Mucosa of descending colon (tissue), 3 donors: Measurements from ENCODE around the gene PFKFB1. TPM values are rescaled to one million over a fixed set of nuclear protein-coding genes. Genes with fewer than 3 reads are reported as not detected.

Source experiments
- ATAC-seq: fragments of 200-7000 bp; cut with Tn5 transposase; one replicate; pipeline ENCODE4 v1.9.1; 2020; ENCODE audit warnings: mild to moderate bottlenecking, moderate library complexity
- DNase-seq, 3 donors: peaks; one replicate each; pipeline ENCODE4 v3.0.0-alpha.2; 2020
- H3K36me3 ChIP-seq: fragments of 200-600 bp; one replicate; pipeline ENCODE4 v1.8.0; 2021; ENCODE audit warnings: low read depth, mild to moderate bottlenecking
- H3K4me1 ChIP-seq: fragments of 200-600 bp; one replicate; pipeline ENCODE4 v1.8.0; 2021; ENCODE audit warnings: low read depth, mild to moderate bottlenecking
- H3K4me3 ChIP-seq: fragments of 200-600 bp; one replicate; pipeline ENCODE4 v1.8.0; 2021; ENCODE audit warnings: mild to moderate bottlenecking
- H3K9me3 ChIP-seq: fragments of 200-600 bp; one replicate; pipeline ENCODE4 v1.8.0; 2021; ENCODE audit warnings: mild to moderate bottlenecking
- CTCF ChIP-seq: fragments of 200-600 bp; IDR thresholded peaks from one replicate; pipeline ENCODE4 v1.8.0; 2022; ENCODE audit warnings: antibody characterized with exemption, mild to moderate bottlenecking
- intact Hi-C, 2 donors: fragments of 100-400 bp; cut with DNase I in 1 of 2; cut with micrococcal nuclease in 1 of 2; formaldehyde crosslinking; loops; one replicate each; pipeline versions ENCODE4 v1.11.0 to v1.11.1; 2022; cut with DNase I, micrococcal nuclease
- long read RNA-seq, 2 donors: library from polyadenylated mRNA; unstranded; transcript quantifications; one replicate each; pipeline ENCODE4 v2.0.0, GENCODE V29; 2019 to 2021
- total RNA-seq, 3 donors: library from RNA; stranded (reverse); fragmentation: NEBNext Ultra II Directional in 2 of 3; extraction: Animal tissue kit (Norgen Biotek cat#: 25700) in 2 of 3; gene quantifications; one replicate each; pipeline versions ENCODE4 v1.2.1 to v1.2.4, GENCODE V29; 2021 to 2023
- donor health status: DM: no; HTN: no; CAD: no; lungs with moderate emphysema.
- donor health status: DM: no; HTN: no; CAD: no.
- donor health status: DM: no; HTN: yes; CAD: no.

The PFKFB1 gene
- total RNA-seq = under 1 TPM in 2 of 3 donors, not detected in 1; 0.19 to 0.29 TPM
- long read RNA-seq, donor 1, partial matches to known transcripts = 0 of 1 reads
- long read RNA-seq, donor 1, other reads (novel, unspliced or antisense) = 1 of 1 reads
- long read RNA-seq, donor 2 = 0 reads

GRCh38 chrX:54994099-54994498 lies at the start of gene PFKFB1:
Gene PFKFB1, minus strand, starts transcription at chrX:54994188. Its CDS starts 181 bp downstream, at chrX:54994007.
- intact Hi-C loops = no loop called here
- TF ChIP-seq CTCF = no peak
- H3K4me3 ChIP-seq = no peak within 1 kb of the TSS
- H3K36me3 ChIP-seq = no peaks in the 10 kb centered on the region
- no peaks in the 10 kb centered on the region for H3K9me3 ChIP-seq
- no peak for ATAC-seq
- DNase-seq = no peak
- no peaks in the 10 kb centered on the region for H3K4me1 ChIP-seq

- Histone ChIP-seq H3K4me3 (no peak overlapping the region), H3K4me1 (no peaks in the 10 kb centered on the region), H3K36me3 (no peaks in the 10 kb centered on the region), H3K9me3 (no peaks in the 10 kb centered on the region)
- no peak for DNase-seq
- ATAC-seq = no peak
- TF ChIP-seq CTCF = no peak
- intact Hi-C loops = no loop called here
Measured at GRCh38 chrX:55041514-55041913, 47.5 kb upstream of the PFKFB1 start.

- TF ChIP-seq CTCF = no peak
- H3K4me1 ChIP-seq = no peaks in the 10 kb centered on the region
- intact Hi-C loops = no loop called here
Measured at GRCh38 chrX:55039471-55039870, 45.5 kb upstream of the PFKFB1 start.

GRCh38 chrX:55033429-55033828 lies 39.4 kb upstream of the PFKFB1 start:
- Histone ChIP-seq H3K4me3 (no peak overlapping the region), H3K4me1 (no peaks in the 10 kb centered on the region), H3K9me3 (no peaks in the 10 kb centered on the region), H3K36me3 (no peaks in the 10 kb centered on the region)
- DNase-seq (no peak), ATAC-seq (no peak)
- TF ChIP-seq CTCF = no peak
- intact Hi-C loops = no loop called here

More at GRCh38 chrX:55039471-55039870, 45.5 kb upstream of the PFKFB1 start:
- ATAC-seq (no peak), DNase-seq (no peak)
- Histone ChIP-seq H3K4me3 (no peak overlapping the region), H3K36me3 (no peaks in the 10 kb centered on the region), H3K9me3 (no peaks in the 10 kb centered on the region)

GRCh38 chrX:55030271-55031205 lies 36.5 kb upstream of the PFKFB1 start, which contains the start of gene ALAS2:
Gene ALAS2, minus strand, starts transcription at chrX:55030977. Its CDS starts 4,977 bp downstream, at chrX:55026000.
- no peaks in the 10 kb centered on the region for H3K9me3 ChIP-seq
- H3K4me1 ChIP-seq = no peaks in the 10 kb centered on the region
- no peaks in the 10 kb centered on the region for H3K36me3 ChIP-seq
- ATAC-seq (no peak), DNase-seq (no peak)
- no peak for TF ChIP-seq CTCF
- H3K4me3 ChIP-seq = no peak within 1 kb of the TSS
- intact Hi-C loops = no loop called here
